Mammary epithelial cell (primary cell): Measurements from ENCODE around the gene SPC24.

Experiments used
- CTCF ChIP-seq, 2 donors: IDR thresholded peaks in 1 of 2; conservative IDR thresholded peaks in 1 of 2; 2 replicates each; pipeline ENCODE4 v1.5.1; 2011 to 2012; ENCODE audit warnings: inconsistent platforms in 2 of 2, low read length in 2 of 2, mild to moderate bottlenecking in 2 of 2, control low read depth in 1 of 2, low read depth in 1 of 2; ENCODE audit not compliant: insufficient read depth in 1 of 2; ENCODE audit errors: extremely low read depth in 1 of 2
- EZH2 ChIP-seq: IDR thresholded peaks from 2 replicates; pipeline ENCODE4 v1.6.1; 2012; ENCODE audit warnings: low read length, inconsistent platforms, borderline replicate concordance

DNA sequence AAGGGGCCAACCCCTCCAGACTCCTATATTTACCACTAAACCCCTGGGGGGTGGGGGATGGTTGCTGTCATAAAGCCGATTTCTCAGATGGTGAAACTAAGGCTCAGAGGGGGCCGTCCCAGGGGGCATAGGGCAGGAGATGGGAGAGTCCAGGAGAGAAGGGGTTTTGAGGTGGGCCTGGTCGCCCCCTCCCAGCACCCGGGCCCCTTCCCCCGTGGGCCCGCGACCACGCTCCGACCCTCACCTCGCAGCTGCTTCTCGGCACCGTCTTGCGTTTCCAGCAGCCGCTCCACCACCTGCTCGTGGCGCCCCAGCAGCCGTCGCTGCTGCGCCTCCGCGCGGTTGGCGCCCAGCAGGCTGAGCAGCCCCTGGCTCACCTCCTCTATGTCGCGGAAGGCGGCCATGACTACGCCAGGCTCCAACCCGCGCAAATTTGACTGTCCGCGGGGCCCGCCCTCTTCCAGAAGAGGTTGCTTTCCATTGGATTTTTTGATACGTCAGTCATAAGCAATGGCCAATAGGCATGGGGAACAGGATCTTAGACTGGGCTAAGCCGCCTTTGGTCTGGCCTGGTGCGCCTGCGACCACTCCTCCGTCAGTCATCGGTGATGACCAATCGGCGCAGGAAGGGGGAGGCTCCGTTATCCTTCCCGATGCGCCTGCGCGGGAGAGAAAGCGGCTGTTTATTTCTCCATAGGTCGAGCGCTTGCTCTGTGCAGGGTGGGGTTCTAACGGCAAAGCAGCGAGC is at the start of gene SPC24:
- TF ChIP-seq CTCF (conservative IDR thresholded peaks at IDR 0.05 in 1 of 2, IDR thresholded peaks at IDR 0.05 in 1 of 2; ENCODE audit: extremely low read depth in 1 of 2, insufficient read depth in 1 of 2, low read depth in 1 of 2, low read length in 2 of 2) (no peak), EZH2 (no peak)
